NCI-H2081 treated with DMSO at 0.1 percent for 48 hours (cell line): ENCODE measurements around the gene CRYBG1.
"Not testable (repeated sequence)": the region's sequence is repeated elsewhere in the genome, so short reads cannot be mapped to it uniquely, and the experiment has no call there.

ENCODE experiments used
- DNase-seq: peaks from one replicate; lab custom pipeline; 2025; lab: John Stamatoyannopoulos, UW

Gene CRYBG1

DNA sequence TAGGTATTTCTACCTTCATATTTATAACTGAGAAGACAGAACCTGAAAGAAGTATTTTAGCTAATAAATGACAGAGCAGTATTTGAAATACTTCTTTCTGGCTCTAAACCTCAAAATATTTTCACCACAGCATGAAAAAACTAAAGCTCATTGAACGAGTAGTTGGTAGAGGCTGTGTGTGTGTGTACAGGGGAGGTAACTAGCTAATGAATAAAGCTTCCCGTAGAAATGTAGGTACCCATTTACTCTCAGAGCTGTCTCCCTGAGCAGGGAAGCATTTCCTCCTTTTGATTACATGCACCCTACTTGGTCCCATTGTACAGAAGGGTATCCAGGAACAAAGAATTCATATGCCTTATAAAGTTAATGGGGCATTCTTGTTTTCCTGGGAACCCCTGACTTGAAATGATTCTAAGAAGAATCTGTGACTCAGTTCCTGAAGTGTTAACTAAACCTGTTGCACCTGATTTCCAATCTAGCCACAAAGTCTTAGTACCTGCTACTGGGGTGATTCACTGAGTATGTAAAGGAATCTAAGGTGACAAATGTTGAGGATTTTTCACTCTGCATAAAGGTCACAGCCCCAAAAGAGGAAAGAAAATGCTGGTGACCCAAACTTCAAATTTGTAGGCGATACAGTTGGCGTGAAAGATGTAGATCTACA, 12.5 kb downstream of the CRYBG1 start:
- DNase-seq: no peak

DNA sequence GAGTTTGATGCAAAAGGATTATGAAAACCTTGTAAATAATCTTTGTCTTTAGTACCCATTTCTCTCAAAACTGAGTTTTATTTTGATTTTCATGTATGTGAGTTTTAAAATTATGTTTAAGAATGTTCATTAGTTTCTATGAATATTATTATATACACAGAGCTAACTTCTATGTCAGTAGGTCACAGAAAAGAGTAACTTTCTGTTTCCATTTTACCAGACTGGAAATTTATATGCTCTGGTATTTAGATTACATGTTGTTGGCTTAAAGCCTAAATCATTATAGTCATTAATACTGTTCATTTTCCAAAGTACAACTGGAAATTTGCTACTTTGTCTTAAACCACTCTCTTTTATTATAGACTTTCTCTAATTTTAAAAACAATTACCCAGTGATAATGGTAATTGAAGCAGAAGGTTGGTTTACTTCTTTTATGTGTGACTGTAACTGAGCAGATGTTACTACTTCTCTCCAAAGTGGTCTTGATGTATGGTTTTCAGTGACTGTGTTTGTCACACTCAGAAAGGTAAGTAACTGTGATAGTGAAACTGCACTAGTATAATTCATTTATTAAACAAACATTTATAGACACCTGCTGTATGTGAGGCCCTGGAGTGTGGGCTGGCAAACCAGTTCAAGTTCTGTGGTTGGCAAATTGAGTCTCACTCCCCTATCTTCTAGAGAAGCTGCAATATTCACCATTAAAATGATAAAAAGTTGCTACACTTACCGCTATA, 13.2 kb downstream of the CRYBG1 start:
- DNase-seq: no peak

DNA sequence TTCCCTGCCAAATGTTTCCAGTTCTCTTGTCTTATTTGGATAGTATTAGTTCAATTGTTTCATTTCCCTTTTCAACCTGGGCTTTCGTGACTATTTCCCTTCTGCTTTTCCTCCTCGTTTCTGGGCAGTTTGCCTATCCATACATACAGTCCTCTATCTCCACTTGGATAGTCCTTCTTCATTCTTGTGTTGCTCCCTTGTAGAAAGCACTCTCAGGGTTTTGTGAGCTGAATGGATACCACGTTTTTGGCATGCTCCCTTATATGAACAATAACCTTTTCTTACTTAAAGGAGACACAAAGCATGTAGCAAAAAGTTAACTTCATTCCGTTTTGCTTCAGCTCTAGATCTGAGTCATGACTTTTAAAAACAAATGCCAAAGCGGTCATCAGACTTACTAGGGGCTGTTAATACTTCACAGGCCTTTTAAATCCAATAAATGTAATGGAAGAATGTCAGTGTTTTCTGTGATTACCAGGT, 16.6 kb downstream of the CRYBG1 start:
- no peak for DNase-seq

DNA sequence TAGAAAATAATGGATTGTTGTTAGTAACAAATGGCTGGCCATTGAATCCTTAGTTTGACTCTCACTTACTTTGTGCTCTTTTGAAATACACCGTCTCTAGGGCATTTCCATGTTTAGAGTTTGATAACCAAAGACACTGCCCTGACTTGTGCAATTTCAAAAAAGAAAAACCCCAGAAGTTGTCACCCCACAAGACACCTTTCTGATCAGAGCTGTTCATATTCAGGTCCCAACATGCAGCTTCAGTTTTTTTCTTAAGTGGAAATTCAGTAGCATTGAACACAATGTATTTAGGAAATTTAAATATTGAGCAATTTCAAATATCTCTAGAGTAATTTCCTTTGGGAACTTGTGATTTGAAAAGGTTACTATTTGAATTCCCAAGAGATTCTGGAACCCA, 19.4 kb downstream of the CRYBG1 start:
- no peak for DNase-seq

DNA sequence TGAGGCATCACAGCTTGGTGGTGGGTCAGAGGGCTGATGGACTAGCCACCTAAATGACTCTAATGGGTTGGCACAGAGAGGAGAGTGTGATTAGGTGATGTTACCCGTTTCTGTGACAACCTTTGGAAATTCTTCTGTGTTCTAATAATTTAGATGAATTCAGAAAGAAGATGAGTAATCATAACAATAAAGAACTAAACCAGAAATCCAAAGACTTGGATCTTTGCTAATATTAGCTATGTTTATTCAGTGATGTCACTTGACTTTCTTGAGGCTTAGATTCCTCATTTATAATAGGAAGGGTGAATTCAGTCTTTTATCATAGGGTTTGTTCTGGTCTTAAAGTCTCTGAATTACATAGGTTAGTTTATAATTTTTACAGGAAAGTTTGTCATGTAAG, 19.9 kb downstream of the CRYBG1 start:
- no peak for DNase-seq

DNA sequence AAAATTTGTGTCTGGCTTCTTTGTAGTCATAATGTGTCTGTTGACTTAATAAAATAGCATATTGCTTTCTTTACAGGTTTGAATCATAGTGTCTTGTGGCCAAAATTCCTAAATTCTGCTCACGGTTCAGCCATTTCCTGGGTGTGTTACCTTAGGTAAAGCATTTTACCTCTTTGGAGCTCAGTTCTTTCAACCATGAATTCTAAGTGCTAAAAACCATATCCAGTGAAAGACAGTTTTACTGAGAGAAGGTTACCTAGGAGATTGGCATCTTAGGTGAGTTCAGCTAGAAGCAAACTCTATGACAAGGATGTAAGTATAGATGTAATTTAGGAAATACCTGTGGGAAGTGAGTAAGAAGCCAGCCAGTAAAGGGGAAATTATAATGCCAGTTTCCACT, 20.7 kb downstream of the CRYBG1 start:
- DNase-seq: no peak

DNA sequence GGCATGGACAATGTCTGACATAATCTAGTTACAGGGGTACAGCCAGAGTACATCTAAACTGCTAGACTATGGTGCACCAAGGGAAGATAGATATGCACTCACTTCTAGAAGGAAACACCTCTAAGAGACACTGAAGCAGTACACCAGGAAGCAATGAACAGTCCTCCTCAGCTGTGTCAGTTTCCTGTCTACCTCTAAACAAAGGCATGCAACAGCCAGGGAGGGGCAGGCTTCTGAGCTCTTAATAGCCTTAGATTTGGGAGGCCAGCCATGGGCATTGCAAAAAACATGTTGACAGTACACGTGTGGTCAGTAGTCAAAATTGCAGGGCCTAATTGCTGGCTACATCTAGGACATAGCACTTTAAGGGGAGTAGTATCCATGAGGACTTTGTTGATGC, 21.4 kb downstream of the CRYBG1 start:
- no peak for DNase-seq

DNA sequence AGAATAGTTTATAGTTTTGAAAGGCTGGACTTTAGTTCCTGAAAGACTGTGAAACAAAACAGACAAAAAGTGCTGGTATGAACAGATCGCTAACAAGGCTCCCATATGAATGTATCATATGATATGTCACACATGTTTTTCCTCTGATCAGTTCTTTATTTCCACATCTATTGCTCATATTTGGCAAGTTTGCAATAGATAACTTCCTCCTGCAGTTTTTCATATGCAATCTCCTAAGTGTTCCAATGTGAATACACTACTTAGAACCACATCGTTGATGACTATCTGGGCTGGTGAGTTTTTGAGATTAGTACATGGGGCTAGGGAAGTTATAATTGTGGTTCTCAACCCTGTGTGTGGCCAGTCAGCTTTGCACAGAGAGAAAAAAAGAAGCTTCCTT, 23.1 kb downstream of the CRYBG1 start:
- no peak for DNase-seq

DNA sequence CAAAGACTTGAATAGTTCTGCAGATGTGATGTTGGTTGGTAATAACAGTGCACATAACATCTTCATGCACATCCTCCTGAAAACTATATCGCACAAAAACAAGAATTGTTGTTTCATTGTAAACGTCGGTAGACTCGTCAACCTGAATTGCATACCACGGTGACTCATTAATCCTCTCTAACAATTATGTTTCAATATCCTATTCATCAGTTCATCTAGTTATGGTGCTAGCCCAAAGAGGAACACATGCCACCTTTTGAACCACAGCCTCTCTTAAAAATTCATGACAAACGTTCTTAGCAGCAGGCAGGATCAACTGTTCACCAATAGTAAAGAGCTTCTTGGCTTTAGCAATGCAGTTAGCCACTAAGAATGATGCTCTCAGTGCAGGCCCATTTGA, 25.0 kb downstream of the CRYBG1 start:
- no peak for DNase-seq

DNA sequence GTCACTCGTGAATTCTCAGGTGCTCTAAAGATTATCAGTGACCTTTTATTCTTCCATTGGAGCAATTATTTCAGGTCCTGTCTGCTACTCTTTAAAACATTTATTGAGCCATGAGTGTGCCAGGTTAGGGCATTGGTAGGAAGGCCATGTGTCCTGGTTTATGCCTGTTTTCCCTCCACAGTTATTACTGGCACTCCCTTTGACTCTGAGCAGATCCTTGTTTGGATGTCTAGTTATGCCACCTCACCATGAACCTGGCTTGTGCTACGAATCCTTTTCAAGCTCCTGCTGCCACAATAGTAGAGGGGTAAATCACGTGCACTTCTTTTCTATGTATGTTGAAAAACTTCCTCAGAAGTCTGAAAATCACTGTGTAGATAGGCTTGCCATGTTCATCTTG, 27.4 kb downstream of the CRYBG1 start:
- DNase-seq: no peak

DNA sequence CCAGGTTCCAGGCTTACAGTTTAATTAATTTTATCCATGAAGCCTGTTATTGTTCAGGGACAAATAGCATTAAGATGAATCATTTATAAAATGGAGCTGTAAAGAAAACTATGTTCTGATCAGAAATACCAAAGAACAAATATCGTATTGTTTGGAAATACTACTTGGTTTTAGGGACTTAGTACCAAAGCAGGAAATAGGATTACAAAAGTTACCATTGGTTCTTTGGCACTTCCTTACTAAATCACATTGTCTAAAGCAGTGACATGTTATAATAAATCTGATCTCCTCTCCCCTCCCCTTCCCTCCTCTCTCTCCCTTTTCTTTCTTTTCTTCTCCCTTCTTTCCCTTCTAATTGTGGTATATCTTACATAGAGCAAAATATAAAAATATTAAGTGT, 29.6 kb downstream of the CRYBG1 start:
- DNase-seq: no peak

DNA sequence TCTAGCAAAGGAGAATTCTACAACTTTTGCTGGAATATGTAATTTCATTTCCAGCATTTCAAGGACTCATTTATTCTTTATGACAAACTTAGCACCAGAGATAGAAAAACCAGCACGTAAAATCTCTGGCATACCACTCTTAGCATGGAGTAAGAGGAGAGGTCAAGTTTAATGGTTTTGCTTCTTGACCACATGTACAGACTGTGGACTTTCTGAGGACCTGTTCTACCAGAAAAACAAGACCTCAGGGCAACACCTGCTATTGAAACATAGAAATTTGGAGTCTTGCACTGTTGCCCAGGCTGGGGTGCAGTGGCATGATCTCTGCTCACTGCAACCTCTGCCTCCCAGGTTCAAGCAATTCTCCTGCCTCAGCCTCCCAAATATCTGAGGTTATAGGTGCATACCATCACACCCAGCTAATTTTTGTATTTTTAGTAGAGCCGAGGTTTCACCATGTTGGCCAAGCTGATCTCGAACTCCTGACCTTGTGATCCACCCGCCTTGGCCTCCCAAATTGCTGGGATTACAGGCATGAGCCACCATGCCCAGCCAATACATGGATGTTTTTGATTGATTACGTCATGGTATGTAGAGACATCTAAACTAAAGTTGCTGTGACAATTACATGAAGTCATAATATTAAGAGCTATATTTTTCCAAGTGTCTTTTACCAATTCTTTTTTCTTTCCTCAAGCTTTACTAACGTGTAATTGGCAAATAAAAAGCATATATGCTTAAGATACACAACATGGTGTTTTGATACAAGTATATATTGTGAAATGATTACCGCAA, 36.1 kb downstream of the CRYBG1 start:
- DNase-seq: no peak

DNA sequence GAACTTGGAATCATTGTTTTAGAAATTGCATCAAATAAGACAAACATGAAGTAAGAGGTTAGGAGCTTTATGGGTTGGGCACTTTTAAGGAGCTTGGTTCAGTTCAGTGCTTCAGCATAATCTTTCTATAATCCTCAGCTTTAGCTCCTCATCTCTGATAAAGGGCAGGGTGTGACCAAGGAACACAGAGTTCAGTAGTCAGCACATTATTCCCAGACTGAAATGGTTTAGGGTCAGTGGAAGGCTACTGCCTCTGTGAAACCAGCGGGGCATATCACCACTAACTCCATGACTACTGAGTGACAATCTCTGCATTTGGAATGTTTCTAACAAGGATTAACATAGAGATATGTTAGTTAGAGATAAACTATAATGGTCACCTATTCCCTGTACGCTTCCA, 36.9 kb downstream of the CRYBG1 start:
- no peak for DNase-seq

DNA sequence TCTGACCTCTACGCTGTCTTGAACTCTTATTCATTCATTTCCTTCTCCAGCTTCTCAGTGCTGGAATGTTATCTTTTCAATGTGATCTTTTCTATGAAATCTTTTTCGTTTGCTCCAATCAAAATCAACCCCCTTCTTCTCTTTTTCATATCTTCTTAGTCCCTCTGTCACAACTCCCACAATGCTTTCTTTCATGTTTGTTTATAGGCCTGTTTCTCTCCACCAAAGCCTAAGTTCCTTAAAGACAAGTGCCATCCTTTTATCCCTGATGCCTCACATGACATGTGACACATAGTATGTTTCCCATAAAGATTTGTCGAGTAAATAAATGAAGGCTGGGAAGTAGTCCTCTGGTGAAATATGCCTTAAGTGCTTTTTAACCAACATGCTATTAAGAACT, 38.1 kb downstream of the CRYBG1 start:
- no peak for DNase-seq

DNA sequence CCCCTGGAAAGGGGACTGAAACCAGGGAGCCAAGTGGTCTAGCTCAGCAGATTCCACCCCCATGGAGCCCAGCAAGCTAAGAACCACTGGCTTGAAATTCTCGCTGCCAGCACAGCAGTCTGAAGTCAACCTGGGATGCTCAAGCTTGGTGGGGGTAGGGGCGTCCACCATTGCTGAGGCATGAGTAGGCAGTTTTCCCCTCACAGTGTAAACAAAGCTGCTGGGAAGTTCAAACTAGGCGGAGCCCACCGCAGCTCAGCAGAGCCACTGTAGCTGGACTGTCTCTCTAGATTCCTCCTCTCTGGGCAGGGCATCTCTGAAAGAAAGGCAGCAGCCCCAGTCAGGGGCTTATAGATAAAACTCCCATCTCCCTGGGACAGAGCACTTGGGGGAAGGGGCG, 44.5 kb downstream of the CRYBG1 start:
- not testable (repeated sequence) for DNase-seq

DNA sequence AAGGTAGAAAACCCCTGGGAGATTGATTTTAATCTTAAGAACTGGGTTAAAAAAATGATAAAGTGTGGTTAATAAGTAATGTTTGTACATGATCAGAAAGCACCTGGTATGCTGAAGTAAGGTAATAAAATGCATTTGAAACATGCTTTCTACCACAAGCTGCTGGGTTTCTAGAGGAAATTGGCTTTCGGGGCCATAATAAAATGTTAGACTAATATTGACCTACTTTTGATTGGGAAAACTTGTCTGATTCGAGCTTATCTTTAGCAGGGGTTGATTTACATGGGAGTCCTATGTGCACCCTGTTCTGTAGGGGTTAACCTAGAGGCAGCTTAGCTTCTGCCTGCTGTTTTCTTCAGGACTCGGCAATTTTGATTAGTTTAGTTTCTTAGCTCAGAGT, 50.5 kb downstream of the CRYBG1 start:
- no peak for DNase-seq

DNA sequence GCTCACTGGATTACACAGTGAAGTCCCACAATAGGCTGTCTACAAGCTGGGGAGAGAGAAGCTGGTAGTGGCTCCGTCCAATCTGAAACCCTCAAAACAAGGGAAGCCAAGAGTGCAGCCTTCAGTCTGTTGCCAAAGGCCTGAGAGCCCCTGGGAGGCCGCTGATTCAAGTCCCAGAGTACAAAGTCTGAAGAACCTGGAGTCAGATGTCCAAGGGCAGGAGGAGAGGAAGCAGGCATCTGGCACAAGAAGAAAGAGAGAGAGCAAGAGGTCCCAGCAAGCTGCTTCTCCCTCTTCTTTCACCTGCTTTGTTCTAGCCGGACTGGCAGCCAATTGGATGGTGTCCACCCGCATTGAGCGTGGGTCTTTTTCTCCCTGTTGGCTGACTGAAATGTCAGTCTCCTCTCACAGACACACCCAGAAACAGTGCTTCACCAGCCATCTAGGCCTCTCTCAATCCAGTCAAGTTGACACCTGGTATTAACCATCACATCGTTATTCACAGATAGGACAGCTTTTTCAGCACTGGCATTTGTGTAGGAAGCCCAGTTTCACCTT, 51.2 kb downstream of the CRYBG1 start:
- DNase-seq: no peak

DNA sequence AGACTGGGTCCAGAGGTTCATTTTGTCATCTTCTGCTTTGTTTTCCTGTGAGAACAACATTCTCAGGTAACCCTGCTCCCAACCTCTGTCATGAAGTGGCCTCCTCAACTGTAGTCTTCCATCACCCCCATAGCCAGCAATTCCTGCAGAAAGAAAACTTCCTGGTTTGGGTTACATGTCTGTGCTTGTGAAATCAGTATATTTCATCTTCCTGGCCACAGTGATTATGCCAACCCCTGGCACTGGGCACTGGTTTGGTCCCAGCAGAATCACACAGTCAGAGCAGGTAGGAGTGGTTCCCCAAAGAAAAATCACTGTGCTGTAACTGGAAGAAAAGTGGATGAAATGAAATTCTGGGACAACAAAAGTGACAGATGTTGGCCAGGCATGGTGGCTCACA, 52.5 kb downstream of the CRYBG1 start:
- no peak for DNase-seq

DNA sequence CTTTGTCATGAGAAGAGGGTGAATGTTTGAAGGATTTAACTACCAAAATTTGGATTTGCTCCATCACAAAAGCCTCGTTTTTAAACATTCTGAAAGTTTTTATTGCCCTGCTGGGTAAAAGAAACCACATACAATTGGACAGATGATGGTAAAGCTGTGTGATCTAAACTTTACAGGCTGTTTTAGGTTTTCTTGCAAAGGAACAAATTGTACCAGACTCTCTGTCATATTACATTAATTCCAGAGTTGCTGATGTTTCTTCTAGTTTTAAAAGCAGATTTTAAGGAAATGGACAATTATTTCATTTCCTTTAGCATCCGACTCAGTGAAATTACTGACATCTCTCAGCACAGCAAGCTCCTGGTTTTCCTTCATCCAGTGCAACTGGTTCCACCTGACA, 53.2 kb downstream of the CRYBG1 start:
- no peak for DNase-seq

DNA sequence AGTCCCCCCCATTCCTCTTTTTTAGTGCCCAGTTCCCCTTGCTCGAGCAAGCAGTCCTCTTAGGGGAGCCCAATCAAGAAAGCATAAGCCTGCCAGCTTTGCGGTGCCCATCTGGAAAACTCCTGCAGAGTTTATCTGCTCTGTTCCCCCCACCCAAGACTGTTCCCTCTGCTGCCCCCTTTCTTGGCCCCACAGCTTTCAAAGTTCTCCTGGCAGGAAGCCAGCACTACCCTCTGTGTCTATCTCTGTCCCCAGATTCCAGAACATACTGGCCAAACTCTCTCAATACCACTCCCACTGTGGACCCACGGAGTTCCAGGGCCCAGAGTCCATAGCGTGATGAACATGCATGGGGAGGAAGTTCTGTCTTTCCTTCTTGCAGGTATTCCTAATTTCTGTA, 55.4 kb downstream of the CRYBG1 start:
- no peak for DNase-seq

DNA sequence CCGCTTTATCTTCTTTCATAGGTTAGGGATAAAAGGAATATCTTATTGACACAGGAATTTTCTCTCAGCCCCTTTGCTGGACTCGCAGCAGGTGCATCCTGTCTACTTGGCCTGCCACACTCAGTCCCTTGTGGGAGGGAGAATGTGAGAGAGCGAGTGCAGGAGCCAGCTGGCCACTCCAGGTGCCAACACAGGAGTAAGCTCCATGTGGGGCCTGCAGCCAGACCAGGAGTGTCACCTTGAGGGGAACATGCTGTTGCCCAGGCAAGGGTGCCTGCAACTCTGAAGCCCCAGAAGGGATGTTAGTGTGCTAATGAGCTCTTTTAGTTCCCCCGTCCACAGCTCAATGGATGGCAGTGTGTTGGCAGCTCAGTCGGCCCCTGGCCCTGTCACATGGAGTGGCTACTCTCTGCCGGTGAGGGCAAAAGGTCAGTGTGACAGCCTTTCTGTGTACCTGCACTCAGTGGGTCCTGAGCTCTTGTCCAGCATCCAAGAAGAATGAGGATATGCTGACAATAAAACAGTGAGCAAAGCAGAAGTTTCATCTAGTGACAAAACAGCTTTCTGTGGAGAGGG, 57.1 kb downstream of the CRYBG1 start:
- DNase-seq: no peak

DNA sequence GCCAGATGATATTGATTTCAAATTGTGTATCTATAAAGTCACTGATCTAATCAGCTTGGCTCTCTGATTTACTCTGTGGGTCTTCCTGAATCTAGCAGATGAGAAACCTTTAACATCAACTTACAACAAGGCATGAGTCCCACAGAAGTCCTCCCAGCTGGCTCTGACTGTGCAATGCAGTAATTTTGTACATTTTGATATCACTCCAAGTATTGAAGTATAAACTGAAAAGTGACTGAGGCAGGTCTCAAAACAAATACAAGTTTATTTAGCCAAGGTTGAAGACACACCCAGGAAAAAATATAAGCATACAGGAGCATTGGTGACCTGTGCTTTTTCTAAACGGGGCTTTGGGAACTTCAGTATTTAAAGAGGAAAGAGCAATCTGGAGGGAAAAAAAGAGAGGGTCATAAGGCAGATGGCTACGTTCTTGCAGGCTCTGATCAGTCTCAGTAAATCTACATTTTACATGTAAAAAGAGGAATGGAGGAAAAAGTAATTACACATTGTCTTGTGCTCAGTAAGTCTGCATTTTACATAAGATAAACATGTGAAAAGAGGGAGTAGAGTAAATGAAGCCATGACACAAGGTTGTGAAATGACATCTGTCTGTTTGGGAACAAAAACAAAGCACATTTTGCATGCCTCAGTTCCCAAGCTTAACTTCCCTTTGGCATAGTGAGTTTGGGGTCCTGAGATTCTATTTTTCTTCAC, 59.5 kb downstream of the CRYBG1 start:
- DNase-seq: no peak
